Ectodermal cell (in vitro differentiated cells): ENCODE measurements around the gene KCTD16.

Source experiments
- H3K27ac ChIP-seq: 2 replicates; pipeline ENCODE4 v1.7.0; 2013; ENCODE audit warnings: mild to moderate bottlenecking, low read depth, low read length; ENCODE audit not compliant: insufficient read depth, poor library complexity, severe bottlenecking
- H3K27me3 ChIP-seq: 2 replicates; pipeline ENCODE4 v1.7.0; 2013; ENCODE audit warnings: mild to moderate bottlenecking, low read length; ENCODE audit not compliant: insufficient read depth, control insufficient read depth, poor library complexity, severe bottlenecking
- H3K36me3 ChIP-seq: one replicate; pipeline ENCODE4 v1.7.0; 2013; ENCODE audit warnings: low read length; ENCODE audit not compliant: control insufficient read depth, insufficient read depth
- H3K4me1 ChIP-seq: one replicate; pipeline ENCODE4 v1.7.0; 2013; ENCODE audit warnings: low read length; ENCODE audit not compliant: control insufficient read depth, insufficient read depth
- H3K4me3 ChIP-seq: 2 replicates; pipeline ENCODE4 v1.7.0; 2013; ENCODE audit warnings: low read depth, low read length, control low read depth; ENCODE audit not compliant: insufficient read depth
- H3K9me3 ChIP-seq: 2 replicates; pipeline ENCODE4 v1.7.0; 2013; ENCODE audit warnings: mild to moderate bottlenecking, low read length, moderate library complexity; ENCODE audit not compliant: control insufficient read depth
- WGBS, 2 experiments: methylation state at CpG; one replicate each; pipeline ENCODE4 v1.1.7; 2013; ENCODE audit warnings: missing lambda C conversion rate in 2 of 2; 5-methylcytosine and 5-hydroxymethylcytosine counted together

Gene KCTD16

GRCh38 chr5:144405991-144406390 is 235.3 kb downstream of the KCTD16 start:
- Histone ChIP-seq H3K4me3 (no peak overlapping the region), H3K4me1 (no peaks in the 10 kb centered on the region), H3K27ac (no peak overlapping the region), H3K9me3 (no peaks in the 10 kb centered on the region), H3K27me3 (no peaks in the 10 kb centered on the region), H3K36me3 (no peaks in the 10 kb centered on the region)
- WGBS, 2 experiments: 83 to 89% methylated on average over 3 of the region's 3 CpGs

- Histone ChIP-seq H3K27me3 (no peaks in the 10 kb centered on the region), H3K36me3 (no peaks in the 10 kb centered on the region), H3K4me3 (no peak overlapping the region), H3K27ac (no peak overlapping the region), H3K9me3 (no peaks in the 10 kb centered on the region), H3K4me1 (no peaks in the 10 kb centered on the region)
- 95 to 98% methylated on average over 7 of the region's 7 CpGs for WGBS, 2 experiments
Observed at GRCh38 chr5:144406442-144406841, 235.8 kb downstream of the KCTD16 start.

GRCh38 chr5:144414202-144415029 is 243.7 kb downstream of the KCTD16 start:
- WGBS, 2 experiments: 88 to 94% methylated on average over 1 to 4 of the region's 4 CpGs
- H3K27me3 ChIP-seq: no peaks in the 10 kb centered on the region
- no peaks in the 10 kb centered on the region for H3K9me3 ChIP-seq
- no peaks in the 10 kb centered on the region for H3K36me3 ChIP-seq
- H3K4me3 ChIP-seq: no peak overlapping the region
- H3K27ac ChIP-seq: no peak overlapping the region
- H3K4me1 ChIP-seq: no peaks in the 10 kb centered on the region

GRCh38 chr5:144416196-144416595 is 245.5 kb downstream of the KCTD16 start:
- no peaks in the 10 kb centered on the region for H3K27me3 ChIP-seq
- H3K36me3 ChIP-seq: no peaks in the 10 kb centered on the region
- H3K9me3 ChIP-seq: no peaks in the 10 kb centered on the region
- H3K4me1 ChIP-seq: no peaks in the 10 kb centered on the region
- 92 to 95% methylated on average over 2 of the region's 2 CpGs for WGBS, 2 experiments
- no peak overlapping the region for H3K27ac ChIP-seq
- H3K4me3 ChIP-seq: no peak overlapping the region

GRCh38 chr5:144418719-144419118 is 248.0 kb downstream of the KCTD16 start:
- Histone ChIP-seq H3K36me3 (no peaks in the 10 kb centered on the region), H3K27me3 (no peaks in the 10 kb centered on the region), H3K27ac (no peak overlapping the region), H3K9me3 (no peaks in the 10 kb centered on the region), H3K4me3 (no peak overlapping the region), H3K4me1 (no peaks in the 10 kb centered on the region)
- 84 to 99% methylated on average over 3 of the region's 3 CpGs for WGBS, 2 experiments

GRCh38 chr5:144421411-144421810 is 250.7 kb downstream of the KCTD16 start:
- H3K9me3 ChIP-seq: no peaks in the 10 kb centered on the region
- no peaks in the 10 kb centered on the region for H3K4me1 ChIP-seq
- no peak overlapping the region for H3K4me3 ChIP-seq
- no peaks in the 10 kb centered on the region for H3K27me3 ChIP-seq
- WGBS, 2 experiments: 92 to 96% methylated on average over 6 of the region's 6 CpGs
- H3K36me3 ChIP-seq: no peaks in the 10 kb centered on the region
- H3K27ac ChIP-seq: no peak overlapping the region

- Histone ChIP-seq H3K27ac (no peak overlapping the region), H3K9me3 (no peaks in the 10 kb centered on the region), H3K4me3 (no peak overlapping the region), H3K36me3 (no peaks in the 10 kb centered on the region), H3K4me1 (no peaks in the 10 kb centered on the region), H3K27me3 (no peaks in the 10 kb centered on the region)
- WGBS, 2 experiments: 90 to 100% methylated on average over 1 to 2 of the region's 2 CpGs
Observed at GRCh38 chr5:144422018-144422727, 251.5 kb downstream of the KCTD16 start.

GRCh38 chr5:144427866-144428265 is 257.2 kb downstream of the KCTD16 start:
- 100% methylated on average over 1 of the region's 1 CpG; no CpG with 5 or more reads in 1 of the 2 experiments for WGBS, 2 experiments

GRCh38 chr5:144428326-144428725 is 257.7 kb downstream of the KCTD16 start:
- WGBS, 2 experiments: 79 to 100% methylated on average over 1 of the region's 1 CpG
- Histone ChIP-seq H3K27me3 (no peaks in the 10 kb centered on the region), H3K27ac (no peak overlapping the region), H3K4me1 (no peaks in the 10 kb centered on the region), H3K36me3 (no peaks in the 10 kb centered on the region), H3K9me3 (no peaks in the 10 kb centered on the region), H3K4me3 (no peak overlapping the region)

More at GRCh38 chr5:144427866-144428265, 257.2 kb downstream of the KCTD16 start:
- no peaks in the 10 kb centered on the region for H3K9me3 ChIP-seq
- H3K27me3 ChIP-seq: no peaks in the 10 kb centered on the region
- H3K4me3 ChIP-seq: no peak overlapping the region
- H3K4me1 ChIP-seq: no peaks in the 10 kb centered on the region
- H3K36me3 ChIP-seq: no peaks in the 10 kb centered on the region
- H3K27ac ChIP-seq: no peak overlapping the region

GRCh38 chr5:144429405-144429804 is 258.7 kb downstream of the KCTD16 start:
- Histone ChIP-seq H3K9me3 (no peaks in the 10 kb centered on the region), H3K4me3 (no peak overlapping the region), H3K27me3 (no peaks in the 10 kb centered on the region), H3K36me3 (no peaks in the 10 kb centered on the region), H3K27ac (no peak overlapping the region), H3K4me1 (no peaks in the 10 kb centered on the region)
- WGBS, 2 experiments: 90 to 100% methylated on average over 1 of the region's 1 CpG
